Caco-2 (cell line): ENCODE measurements around the gene ADGRD1. TPM values are rescaled to one million over a fixed set of nuclear protein-coding genes. Genes with fewer than 3 reads are reported as not detected.

Experiments
- BruUV-seq: library from RNA; stranded (reverse); fragments of 400-500 nt; replicated peaks from 2 replicates; lab custom pipeline; 2021; lab: Mats Ljungman, UMichigan
- CTCF ChIA-PET: fragments of 300-600 bp; sonication (Branson Sonifier 250); formaldehyde crosslinking; loops from one replicate; lab custom pipeline; 2022; ENCODE audit warnings: antibody characterized with exemption; lab: Charles Lee
- POLR2A ChIA-PET: fragments of 300-600 bp; sonication (Branson Sonifier 250); formaldehyde crosslinking; loops from one replicate; lab custom pipeline; 2022; ENCODE audit warnings: antibody characterized with exemption; lab: Charles Lee
- DNase-seq, 2 experiments: peaks; one replicate each; pipeline versions ENCODE4 v3.0.0 to v3.0.0-alpha.2; 2020 to 2022
- H3K27me3 ChIP-seq: replicated peaks from 2 replicates; pipeline ENCODE4 v1.6.0; 2011; ENCODE audit warnings: low read length; ENCODE audit not compliant: control insufficient read depth, insufficient read depth
- H3K36me3 ChIP-seq: 2 replicates; pipeline ENCODE4 v1.5.1; 2011; ENCODE audit warnings: low read length; ENCODE audit not compliant: control insufficient read depth, insufficient read depth
- H3K4me1 ChIP-seq: fragments of 250-450 bp; sonication (Bioruptor Pico); 2 replicates; pipeline ENCODE4 v1.5.1; 2020; ENCODE audit warnings: mild to moderate bottlenecking
- H3K4me3 ChIP-seq: 2 replicates; pipeline ENCODE4 v1.5.1; 2011; ENCODE audit warnings: low read depth, mild to moderate bottlenecking, control low read depth, low read length
- H3K9me3 ChIP-seq: fragments of 250-450 bp; sonication (Bioruptor Pico); 2 replicates; pipeline ENCODE4 v1.5.1; 2020; ENCODE audit warnings: mild to moderate bottlenecking, moderate library complexity
- H3K27ac Mint-ChIP-seq: one replicate; pipeline ENCODE4 v1.8.0; 2022; ENCODE audit warnings: mixed read lengths; ENCODE audit not compliant: unreplicated experiment
- H3K27me3 Mint-ChIP-seq: one replicate; pipeline ENCODE4 v1.8.0; 2022; ENCODE audit warnings: mixed read lengths; ENCODE audit not compliant: insufficient read depth, unreplicated experiment
- H3K36me3 Mint-ChIP-seq: one replicate; pipeline ENCODE4 v1.8.0; 2022; ENCODE audit warnings: mild to moderate bottlenecking, mixed read lengths; ENCODE audit not compliant: insufficient read depth, unreplicated experiment
- H3K4me1 Mint-ChIP-seq: one replicate; pipeline ENCODE4 v1.8.0; 2022; ENCODE audit warnings: low read depth, mixed read lengths; ENCODE audit not compliant: unreplicated experiment
- H3K4me3 Mint-ChIP-seq: one replicate; pipeline ENCODE4 v1.8.0; 2022; ENCODE audit warnings: mild to moderate bottlenecking, moderate library complexity, mixed read lengths; ENCODE audit not compliant: unreplicated experiment
- H3K9me3 Mint-ChIP-seq: one replicate; pipeline ENCODE4 v1.8.0; 2022; ENCODE audit warnings: mixed read lengths; ENCODE audit not compliant: unreplicated experiment
- CTCF ChIP-seq, 2 experiments: fragments of 200-600 bp in 1 of 2; IDR thresholded peaks; 1 replicate in 1 of 2; 2 replicates in 1 of 2; pipeline versions ENCODE4 v1.5.1 to v1.8.0; 2011 to 2022; ENCODE audit warnings: antibody characterized with exemption in 1 of 2, control low read depth in 1 of 2, inconsistent platforms in 1 of 2, low read depth in 1 of 2, low read length in 1 of 2, mild to moderate bottlenecking in 1 of 2, moderate library complexity in 1 of 2; ENCODE audit not compliant: insufficient read depth in 1 of 2, severe bottlenecking in 1 of 2, unreplicated experiment in 1 of 2
- intact Hi-C: fragments of 100-400 bp; cut with micrococcal nuclease; formaldehyde crosslinking; loops from one replicate; pipeline ENCODE4 v1.10.0; 2022; ENCODE audit not compliant: unreplicated experiment
- total RNA-seq: library from RNA; stranded (reverse); gene quantifications from 2 replicates; pipeline ENCODE4 v1.2.3, GENCODE V29; 2022

The ADGRD1 gene
- total RNA-seq, 1 experiment from 2014 or later = 3.6 TPM

GRCh38 chr12:130944878-130945277, 8.8 kb upstream of the ADGRD1 start:
- POLR2A ChIA-PET = no interaction called here
- no peak for TF ChIP-seq CTCF (IDR thresholded peaks at IDR 0.05; ENCODE audit: insufficient read depth in 1 of 2, low read depth in 1 of 2, low read length in 1 of 2, severe bottlenecking in 1 of 2, unreplicated experiment in 1 of 2)
- H3K27me3 ChIP-seq = no peaks in the 10 kb centered on the region
- H3K9me3 ChIP-seq = peaks cover 3% of the 10 kb centered on the region; the same call in 1 of the 2 replicates
- Mint-ChIP-seq H3K9me3 (peaks cover 19% of the 10 kb centered on the region), H3K27me3 (peaks cover 12% of the 10 kb centered on the region), H3K4me1 (no peaks in the 10 kb centered on the region), H3K27ac (no peak overlapping the region), H3K36me3 (no peaks in the 10 kb centered on the region), H3K4me3 (no peak overlapping the region)
- H3K4me1 ChIP-seq = no peaks in the 10 kb centered on the region
- CTCF ChIA-PET = no interaction called here
- H3K4me3 ChIP-seq = no peak overlapping the region
- H3K36me3 ChIP-seq = no peaks in the 10 kb centered on the region
- no TSS peak for BruUV-seq
- intact Hi-C loops = no loop called here
- DNase-seq = no peak

GRCh38 chr12:130945786-130946492, 7.8 kb upstream of the ADGRD1 start:
- no peak for DNase-seq
- Histone ChIP-seq H3K4me3 (no peak overlapping the region), H3K4me1 (no peaks in the 10 kb centered on the region), H3K36me3 (no peaks in the 10 kb centered on the region), H3K9me3 (no peaks in the 10 kb centered on the region; the same call in 1 of the 2 replicates), H3K27me3 (no peaks in the 10 kb centered on the region)
- Mint-ChIP-seq H3K27me3 (peaks cover 12% of the 10 kb centered on the region), H3K27ac (no peak overlapping the region), H3K9me3 (peaks cover 19% of the 10 kb centered on the region), H3K4me1 (no peaks in the 10 kb centered on the region), H3K4me3 (no peak overlapping the region), H3K36me3 (no peaks in the 10 kb centered on the region)
- ChIA-PET CTCF (no interaction called here), POLR2A (no interaction called here)
- intact Hi-C loops = no loop called here
- BruUV-seq = no TSS peak
- no peak for TF ChIP-seq CTCF (IDR thresholded peaks at IDR 0.05; ENCODE audit: insufficient read depth in 1 of 2, low read depth in 1 of 2, low read length in 1 of 2, severe bottlenecking in 1 of 2, unreplicated experiment in 1 of 2)

GRCh38 chr12:130947028-130947613, 6.6 kb upstream of the ADGRD1 start:
- no peak for TF ChIP-seq CTCF (IDR thresholded peaks at IDR 0.05; ENCODE audit: insufficient read depth in 1 of 2, low read depth in 1 of 2, low read length in 1 of 2, severe bottlenecking in 1 of 2, unreplicated experiment in 1 of 2)
- Mint-ChIP-seq H3K36me3 (no peaks in the 10 kb centered on the region), H3K9me3 (peaks cover 19% of the 10 kb centered on the region), H3K27me3 (peaks cover 12% of the 10 kb centered on the region), H3K4me1 (peaks cover 7% of the 10 kb centered on the region), H3K4me3 (no peak overlapping the region), H3K27ac (no peak overlapping the region)
- Histone ChIP-seq H3K9me3 (no peaks in the 10 kb centered on the region; the same call in 1 of the 2 replicates), H3K4me1 (peaks cover 7% of the 10 kb centered on the region), H3K27me3 (no peaks in the 10 kb centered on the region), H3K36me3 (no peaks in the 10 kb centered on the region), H3K4me3 (no peak overlapping the region)
- no TSS peak for BruUV-seq
- intact Hi-C loops = no loop called here
- CTCF ChIA-PET = interaction anchor here (0.6 kb wide), 1 partner anchor 492 kb away, joined by 8 read pairs; no protein-coding TSS in a partner anchor
- no peak for DNase-seq
- POLR2A ChIA-PET = no interaction called here
